Left ventricle myocardium inferior (tissue), 1 donor: ENCODE results near the gene SCAMP3. TPM values are rescaled to one million over a fixed set of nuclear protein-coding genes. Genes with fewer than 3 reads are reported as not detected.

Source experiments
- DNase-seq: peaks from one replicate; pipeline ENCODE4 v3.0.0-alpha.2; 2020
- H3K27ac ChIP-seq: fragments of 200-600 bp; replicated peaks from 2 replicates; pipeline ENCODE4 v1.8.0; 2021
- H3K27me3 ChIP-seq: fragments of 200-600 bp; 2 replicates; pipeline ENCODE4 v1.8.0; 2021; ENCODE audit warnings: low read depth
- H3K36me3 ChIP-seq: fragments of 200-600 bp; 2 replicates; pipeline ENCODE4 v1.8.0; 2021
- H3K4me1 ChIP-seq: fragments of 200-600 bp; 2 replicates; pipeline ENCODE4 v1.8.0; 2021
- H3K4me3 ChIP-seq: fragments of 200-600 bp; 2 replicates; pipeline ENCODE4 v1.8.0; 2021; ENCODE audit warnings: mild to moderate bottlenecking, moderate library complexity
- H3K9me3 ChIP-seq: fragments of 200-600 bp; replicated peaks from 2 replicates; pipeline ENCODE4 v1.8.0; 2021
- CTCF ChIP-seq: fragments of 200-600 bp; IDR thresholded peaks from 2 replicates; pipeline ENCODE4 v1.8.0; 2021; ENCODE audit warnings: antibody characterized with exemption, mild to moderate bottlenecking, borderline replicate concordance
- intact Hi-C: fragments of 100-400 bp; cut with micrococcal nuclease; formaldehyde crosslinking; loops from one replicate; pipeline ENCODE4 v1.11.0; 2022
- total RNA-seq: library from RNA; stranded (reverse); fragmentation: NEBNext Ultra II Directional; extraction: Animal tissue kit (Norgen Biotek cat#: 25700); gene quantifications from one replicate; pipeline ENCODE4 v1.2.1, GENCODE V29; 2021
- donor health status: DM: no; HTN: yes; CAD: no; lungs with severe emphysema.

The SCAMP3 gene
- total RNA-seq, 1 donor from 2014 or later: 57.1 TPM

DNA sequence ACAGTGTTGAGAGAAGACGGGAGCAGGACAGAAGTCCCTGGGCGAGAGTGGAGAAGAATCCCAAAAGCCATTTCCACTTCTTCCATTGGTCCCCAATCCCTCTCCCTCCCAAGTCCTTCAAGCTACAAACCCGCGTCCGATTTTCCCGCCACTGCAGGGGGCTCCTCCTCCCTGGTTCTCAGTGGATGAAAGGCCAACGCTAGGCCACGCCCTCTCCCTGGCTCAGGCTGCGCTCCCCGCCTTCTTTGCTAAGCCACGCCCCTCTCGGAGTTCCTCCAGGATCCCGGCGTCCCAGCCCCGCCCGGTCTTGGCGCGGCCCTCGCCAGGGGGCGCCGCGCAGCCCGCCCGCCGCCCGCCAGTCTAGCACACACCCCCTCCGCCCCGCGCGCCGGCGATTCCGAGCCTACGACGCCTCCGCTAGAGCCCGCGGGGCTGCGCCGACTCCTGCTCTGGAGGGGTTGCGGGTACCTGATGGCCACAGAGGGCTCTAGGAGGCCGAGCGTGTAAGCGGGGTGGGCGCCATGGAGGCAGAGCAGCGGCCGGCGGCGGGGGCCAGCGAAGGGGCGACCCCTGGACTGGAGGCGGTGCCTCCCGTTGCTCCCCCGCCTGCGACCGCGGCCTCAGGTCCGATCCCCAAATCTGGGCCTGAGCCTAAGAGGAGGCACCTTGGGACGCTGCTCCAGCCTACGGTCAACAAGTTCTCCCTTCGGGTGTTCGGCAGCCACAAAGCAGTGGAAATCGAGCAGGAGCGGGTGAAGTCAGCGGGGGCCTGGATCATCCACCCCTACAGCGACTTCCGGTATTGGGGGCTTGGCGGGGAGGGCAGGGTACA is 15.1 kb upstream of the SCAMP3 start, which contains the start of gene HCN3:
HCN3 (plus strand) TSS at position 394 of the 832 bp plus-strand sequence; CDS start at position 522, 128 bp downstream.
- TF ChIP-seq CTCF: peak; percentile 80
- intact Hi-C loops: loop anchor here (5.0 kb wide), 1 partner anchor 45 kb away; the partner anchor contains the start of gene RUSC1
- Histone ChIP-seq H3K9me3 (no peaks in the 10 kb centered on the region), H3K4me3 (peak within 1 kb of the TSS; percentile 83), H3K27me3 (no peaks in the 10 kb centered on the region), H3K4me1 (peaks cover 40% of the 10 kb centered on the region), H3K36me3 (no peaks in the 10 kb centered on the region), H3K27ac (peak within 1 kb of the TSS; percentile 76)
- DNase-seq: peak; percentile 98

GRCh38 chr1:155273343-155274245 is 11.4 kb upstream of the SCAMP3 start, which contains the start of gene CLK2:
Gene CLK2 (minus strand): TSS chr1:155273504. CDS start chr1:155270977, 2,527 bp downstream.
- intact Hi-C loops: no loop called here
- DNase-seq: peak; percentile 96
- Histone ChIP-seq H3K27me3 (no peaks in the 10 kb centered on the region), H3K4me3 (peak within 1 kb of the TSS; percentile 89), H3K36me3 (peaks cover 24% of the 10 kb centered on the region), H3K4me1 (peaks cover 58% of the 10 kb centered on the region), H3K27ac (peak within 1 kb of the TSS; percentile 97), H3K9me3 (no peaks in the 10 kb centered on the region)
- TF ChIP-seq CTCF: no peak

GRCh38 chr1:155272466-155273342 is 10.5 kb upstream of the SCAMP3 start:
- TF ChIP-seq CTCF: no peak
- intact Hi-C loops: no loop called here
- H3K27me3 ChIP-seq: no peaks in the 10 kb centered on the region

DNA sequence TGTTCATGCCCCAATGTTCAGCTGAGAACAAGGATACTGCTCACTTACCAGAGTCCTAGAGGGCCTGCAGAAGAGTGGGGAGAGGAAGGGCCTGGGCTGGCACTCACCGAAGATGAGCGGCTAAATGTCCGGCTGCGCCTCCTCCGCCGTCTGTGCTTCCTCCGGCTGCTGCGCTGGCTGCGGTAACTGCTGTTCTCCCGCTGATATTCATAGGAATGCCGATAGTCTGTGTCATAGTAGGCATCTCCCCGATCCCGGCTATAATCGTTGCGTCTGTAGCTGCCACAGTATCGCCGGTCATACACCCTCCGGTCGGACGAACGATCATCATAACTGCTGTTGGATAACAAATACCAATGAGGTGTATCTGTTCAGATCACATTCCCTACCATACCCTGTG is 7.2 kb upstream of the SCAMP3 start:
- no peak for DNase-seq
- no peak for TF ChIP-seq CTCF
- no peaks in the 10 kb centered on the region for H3K9me3 ChIP-seq
- H3K27me3 ChIP-seq: no peaks in the 10 kb centered on the region
- no peak overlapping the region for H3K4me3 ChIP-seq
- peaks cover 52% of the 10 kb centered on the region for H3K4me1 ChIP-seq
- no peak overlapping the region for H3K27ac ChIP-seq
- peaks cover 66% of the 10 kb centered on the region for H3K36me3 ChIP-seq
- intact Hi-C loops: no loop called here

More at GRCh38 chr1:155272466-155273342, 10.5 kb upstream of the SCAMP3 start:
- no peaks in the 10 kb centered on the region for H3K9me3 ChIP-seq
- DNase-seq: no peak
- peaks cover 33% of the 10 kb centered on the region for H3K36me3 ChIP-seq
- H3K4me1 ChIP-seq: peaks cover 53% of the 10 kb centered on the region
- H3K4me3 ChIP-seq: peak overlapping the region; percentile 89
- H3K27ac ChIP-seq: peak overlapping the region; percentile 97

GRCh38 chr1:155268630-155269029 is 6.5 kb upstream of the SCAMP3 start:
- no peak for DNase-seq
- H3K9me3 ChIP-seq: no peaks in the 10 kb centered on the region
- H3K27me3 ChIP-seq: no peaks in the 10 kb centered on the region
- H3K4me1 ChIP-seq: peaks cover 46% of the 10 kb centered on the region
- no peak overlapping the region for H3K4me3 ChIP-seq
- peaks cover 74% of the 10 kb centered on the region for H3K36me3 ChIP-seq
- no peak overlapping the region for H3K27ac ChIP-seq
- TF ChIP-seq CTCF: no peak
- intact Hi-C loops: no loop called here
